ENCODE data around the gene NTRK2.

The NTRK2 gene

DNA sequence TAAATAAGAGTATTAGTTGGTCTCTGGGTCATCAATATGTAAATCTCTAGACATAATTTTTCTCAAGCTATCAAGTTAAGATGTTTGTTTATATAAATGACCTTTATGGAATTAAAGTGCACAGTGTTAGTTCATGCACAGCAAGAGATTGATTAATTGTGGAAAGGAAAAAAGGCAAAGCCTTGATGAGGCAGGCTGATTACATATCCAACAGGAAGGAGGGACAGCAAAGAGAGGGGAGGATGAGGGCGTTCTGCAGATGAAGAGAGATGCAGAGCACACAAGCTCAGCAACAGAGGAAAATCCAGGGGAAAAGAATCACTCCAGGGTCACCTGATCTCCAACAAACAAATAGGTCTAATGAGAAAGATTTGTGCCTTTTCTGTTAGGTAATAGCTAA, 16.5 kb downstream of the NTRK2 start:
- DNase-seq: no peak

DNA sequence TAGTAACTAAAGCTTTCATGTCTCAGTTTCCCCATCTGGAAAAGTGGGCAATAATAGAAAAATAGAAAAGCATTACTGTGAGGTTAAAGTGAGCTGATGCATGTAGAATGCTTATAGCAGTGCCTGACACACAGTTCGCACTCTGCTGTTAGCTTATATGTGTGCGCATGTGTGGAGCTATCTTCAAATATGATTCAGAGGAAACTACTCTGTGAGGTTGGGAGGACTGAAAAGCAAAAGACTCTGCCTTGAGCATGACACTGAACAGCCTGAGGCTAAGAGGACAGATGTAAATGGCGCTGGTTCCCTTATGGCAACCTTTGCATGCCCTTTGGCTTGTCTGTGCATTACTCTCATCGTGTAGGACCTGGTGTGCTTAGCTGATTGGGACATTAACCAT, 19.4 kb downstream of the NTRK2 start:
- DNase-seq: no peak

DNA sequence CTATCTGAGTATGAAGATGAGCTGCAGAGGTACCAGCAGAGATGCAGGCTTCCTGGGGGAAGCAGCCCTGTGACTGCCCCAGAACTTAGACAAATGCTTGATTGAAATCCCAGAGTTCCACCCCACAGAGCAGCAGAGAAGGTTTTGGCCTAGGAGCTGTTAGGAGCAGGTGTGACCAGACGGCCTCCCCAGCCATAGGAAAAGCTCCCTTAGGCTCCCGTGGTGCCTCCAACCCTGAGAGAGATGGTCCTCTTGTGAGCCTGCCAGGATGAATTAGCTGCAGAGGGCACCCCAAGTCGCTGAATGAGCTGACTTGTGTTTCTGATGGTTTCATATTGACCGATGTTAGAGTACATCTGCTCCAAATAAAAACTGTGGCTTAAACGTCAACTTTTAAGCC, 22.1 kb downstream of the NTRK2 start:
- DNase-seq: no peak

DNA sequence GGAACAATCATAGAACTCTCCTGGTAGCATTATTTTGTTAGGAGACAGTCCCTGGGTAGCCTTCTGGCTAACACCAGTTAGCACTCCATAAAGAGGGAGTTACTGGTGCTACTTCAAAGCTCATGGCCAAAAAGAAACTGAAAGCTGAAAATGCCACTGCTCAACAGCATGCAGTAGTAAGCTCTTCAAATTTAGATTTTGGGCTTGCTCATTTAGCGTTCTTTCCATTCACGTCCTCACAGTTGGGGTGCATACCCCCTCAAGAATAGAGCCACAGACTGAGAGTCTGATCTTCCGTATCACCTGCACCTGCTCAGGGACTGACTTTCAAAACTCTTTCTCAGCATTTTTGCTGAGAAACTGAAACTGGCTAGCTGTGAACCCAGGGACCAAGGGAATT, 24.7 kb downstream of the NTRK2 start:
- DNase-seq: no peak

DNA sequence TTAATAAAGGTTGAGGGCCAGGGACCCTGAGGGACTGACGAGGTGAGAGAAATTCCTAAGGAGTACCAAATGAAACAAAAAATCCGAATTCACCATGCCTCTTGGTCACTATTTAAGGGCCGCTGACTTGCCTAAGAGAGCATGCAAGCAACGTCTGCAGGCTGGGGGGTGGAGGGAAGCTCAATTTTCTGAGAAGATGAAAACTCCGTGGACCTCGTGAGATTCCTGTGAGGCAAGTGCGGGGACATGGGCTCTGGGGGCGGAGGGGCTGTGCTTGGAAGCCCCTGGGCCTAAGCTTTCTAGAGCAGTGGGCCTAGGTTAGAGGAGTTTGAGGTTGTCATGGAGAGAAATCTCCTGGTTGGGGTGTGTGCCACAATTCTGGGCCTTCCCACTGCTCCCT, 27.5 kb downstream of the NTRK2 start:
- no peak for DNase-seq

DNA sequence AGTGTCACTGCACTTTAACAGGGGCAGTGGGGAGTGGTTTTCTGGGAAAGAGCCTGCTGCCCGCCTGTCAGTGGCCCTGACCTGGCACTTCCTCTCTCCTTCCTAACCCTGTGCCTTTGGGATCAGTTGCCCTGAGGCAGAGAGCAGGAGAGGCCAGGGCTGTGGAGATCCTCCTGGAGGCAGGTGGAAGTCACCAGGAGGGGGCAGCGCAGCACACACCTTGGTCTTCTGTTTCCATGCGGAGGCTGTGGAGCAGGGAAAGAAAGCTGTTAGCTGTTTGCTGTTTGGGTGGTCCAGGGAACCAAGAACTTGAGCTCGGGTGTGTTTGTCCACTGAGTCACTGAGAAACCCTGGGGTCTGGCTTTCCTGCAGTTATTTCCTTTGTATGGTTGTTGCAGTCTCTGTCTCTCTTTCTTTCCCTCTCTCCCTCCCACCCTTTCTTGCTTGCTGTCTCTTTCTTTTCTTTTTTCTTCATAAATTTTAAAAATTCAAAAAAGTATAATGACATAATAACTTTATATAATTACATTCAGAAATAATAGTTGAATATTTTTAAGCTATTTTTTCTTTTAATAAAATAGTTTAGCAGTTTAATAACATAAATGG, 28.1 kb downstream of the NTRK2 start:
- DNase-seq: no peak

DNA sequence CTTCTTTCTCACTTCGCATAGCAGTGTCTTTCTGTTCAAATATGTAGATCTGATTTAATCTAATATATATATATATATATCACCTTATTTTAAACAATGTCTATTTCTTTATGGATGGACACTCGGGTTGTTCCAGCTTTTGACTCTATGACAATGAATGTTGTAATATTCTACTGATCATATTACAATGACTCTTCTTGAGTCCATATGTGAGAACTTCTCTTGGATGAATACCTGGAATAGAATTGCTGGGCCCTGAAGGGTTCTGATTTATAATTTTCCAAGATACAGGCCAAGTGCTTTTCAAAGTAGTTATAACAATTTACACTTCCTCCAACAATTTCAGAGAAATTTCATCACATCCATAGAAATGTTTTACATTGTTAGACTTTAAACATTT, 28.8 kb downstream of the NTRK2 start:
- DNase-seq: no peak

DNA sequence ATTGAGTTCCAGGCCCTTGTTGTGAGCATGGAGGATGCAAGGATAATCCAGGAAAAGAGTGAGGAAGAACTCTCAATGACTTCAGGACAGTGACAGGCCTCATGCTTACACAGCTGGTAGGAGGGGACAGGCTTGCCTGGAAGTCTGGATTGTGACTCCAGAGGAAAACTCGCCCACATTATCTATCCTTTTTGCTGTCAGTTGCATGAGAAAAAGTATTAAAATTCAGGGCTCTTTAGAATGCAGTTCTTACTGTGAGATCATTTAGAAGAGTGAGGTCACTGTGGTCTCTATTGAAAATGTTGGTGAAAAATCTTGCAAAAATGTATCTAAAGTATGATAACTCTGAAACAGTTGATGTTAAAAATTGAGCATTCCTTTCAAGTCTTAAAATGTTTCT, 30.5 kb downstream of the NTRK2 start:
- no peak for DNase-seq

DNA sequence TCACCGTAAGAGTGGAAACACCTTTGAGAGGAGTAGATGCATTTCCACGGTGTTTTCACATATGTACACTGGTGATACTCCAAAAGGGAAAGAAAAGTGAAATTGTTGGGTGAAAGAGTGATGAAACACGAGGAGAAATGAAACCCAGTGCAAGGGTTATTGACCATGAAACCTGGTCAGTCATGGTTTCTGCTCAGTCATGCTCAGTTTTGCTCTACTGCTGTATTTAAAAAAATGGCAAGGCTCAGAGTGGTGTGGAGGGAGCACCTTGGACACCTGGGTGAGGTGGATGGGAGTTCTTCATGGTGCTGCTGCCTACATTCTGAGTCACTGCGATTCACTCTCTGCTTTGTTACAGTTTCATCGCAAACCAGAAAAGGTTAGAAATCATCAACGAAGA, 32.3 kb downstream of the NTRK2 start:
- DNase-seq: no peak

DNA sequence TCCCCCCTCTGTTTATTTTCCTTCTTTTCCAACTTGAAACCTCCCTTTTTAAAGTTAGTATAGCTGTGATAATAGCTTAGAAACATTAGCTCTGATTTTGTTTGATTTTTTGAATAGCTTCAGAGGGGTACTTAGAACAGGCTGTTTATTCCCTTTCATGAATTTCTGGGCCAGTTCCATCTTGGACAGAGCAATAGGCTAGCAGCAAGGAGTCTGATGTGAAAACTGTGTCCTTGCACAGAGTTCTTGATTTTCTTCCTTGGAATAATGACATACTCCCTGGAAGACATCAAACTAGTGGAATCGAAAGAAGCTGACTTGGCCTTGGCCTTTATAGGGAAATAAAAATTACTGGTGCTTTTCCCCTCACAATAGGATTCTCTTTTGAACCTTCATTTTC, 32.9 kb downstream of the NTRK2 start:
- no peak for DNase-seq

DNA sequence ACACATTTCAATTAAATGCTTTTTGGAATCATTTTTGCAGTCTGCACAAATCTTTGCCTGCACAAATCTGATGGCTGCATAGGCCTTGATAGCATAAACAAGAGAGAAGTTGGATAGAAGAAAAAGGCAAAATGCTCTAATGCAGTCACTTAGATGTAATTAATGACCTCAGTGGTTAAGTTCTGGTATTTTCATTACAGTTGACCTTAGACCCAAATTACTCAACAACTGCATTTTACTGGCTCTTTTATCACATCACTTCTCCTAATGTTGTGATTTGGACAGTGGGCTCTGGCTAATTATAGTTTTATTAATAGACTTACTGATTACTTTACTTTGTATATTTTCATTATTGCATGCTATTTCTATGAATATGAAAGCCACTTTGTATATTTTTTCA, 34.3 kb downstream of the NTRK2 start:
- no peak for DNase-seq

DNA sequence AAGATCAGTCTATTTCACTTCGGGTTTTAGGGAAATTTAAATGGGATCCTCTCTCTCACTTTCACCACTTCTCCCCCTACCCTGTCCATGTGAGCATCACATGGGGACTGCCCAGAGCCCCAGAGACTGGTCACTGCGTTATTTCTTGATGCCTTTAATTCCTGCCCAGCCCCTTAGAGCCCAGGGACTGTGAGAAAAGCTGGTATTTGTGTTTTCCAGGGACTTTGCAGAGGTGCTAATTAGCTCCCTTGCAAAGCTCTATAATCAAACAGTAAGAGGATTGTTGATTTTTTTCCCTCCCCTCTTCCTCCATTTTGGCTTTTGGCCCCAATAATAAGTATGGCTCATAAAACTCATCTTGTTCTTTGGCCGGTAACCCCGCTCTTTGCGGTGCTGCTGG, 35.6 kb downstream of the NTRK2 start:
- DNase-seq: no peak

DNA sequence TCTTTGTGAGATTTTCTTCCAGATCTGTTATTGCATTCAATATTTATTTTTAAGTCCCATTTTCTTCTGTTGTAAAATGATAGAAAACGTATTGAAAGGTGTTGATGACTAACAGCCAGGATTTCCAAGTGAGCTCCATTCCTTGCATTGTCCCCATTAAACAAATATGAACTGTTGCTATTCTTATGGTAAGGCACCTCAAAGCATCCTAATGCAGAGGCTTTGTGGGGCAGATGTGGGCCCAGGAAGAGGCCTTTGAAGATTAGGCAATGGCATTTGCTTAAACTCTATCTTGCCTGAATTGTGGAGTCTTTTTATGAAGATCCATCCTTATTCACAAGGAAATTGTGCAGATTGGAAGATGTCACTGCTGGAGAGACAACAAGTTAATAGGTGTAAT, 38.9 kb downstream of the NTRK2 start:
- no peak for DNase-seq

DNA sequence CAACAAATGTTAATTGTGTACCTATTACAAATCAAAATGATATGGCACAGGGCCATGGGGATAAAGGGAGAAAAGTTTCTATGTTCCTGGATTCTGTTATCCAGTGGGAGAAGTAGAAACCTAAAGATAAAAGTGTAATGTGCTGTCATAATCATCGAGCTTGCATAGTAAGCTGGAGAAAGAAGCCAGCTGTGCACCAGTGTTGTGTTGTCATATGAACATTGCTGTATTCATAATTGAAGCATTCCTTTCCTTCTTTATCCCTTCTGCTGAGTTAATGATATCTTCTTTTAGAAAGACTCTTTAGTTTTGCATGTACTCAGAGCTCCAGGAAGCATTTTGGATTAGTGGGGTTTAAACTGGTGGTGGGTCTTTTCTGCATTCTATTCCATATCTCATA, 39.5 kb downstream of the NTRK2 start:
- DNase-seq: no peak

DNA sequence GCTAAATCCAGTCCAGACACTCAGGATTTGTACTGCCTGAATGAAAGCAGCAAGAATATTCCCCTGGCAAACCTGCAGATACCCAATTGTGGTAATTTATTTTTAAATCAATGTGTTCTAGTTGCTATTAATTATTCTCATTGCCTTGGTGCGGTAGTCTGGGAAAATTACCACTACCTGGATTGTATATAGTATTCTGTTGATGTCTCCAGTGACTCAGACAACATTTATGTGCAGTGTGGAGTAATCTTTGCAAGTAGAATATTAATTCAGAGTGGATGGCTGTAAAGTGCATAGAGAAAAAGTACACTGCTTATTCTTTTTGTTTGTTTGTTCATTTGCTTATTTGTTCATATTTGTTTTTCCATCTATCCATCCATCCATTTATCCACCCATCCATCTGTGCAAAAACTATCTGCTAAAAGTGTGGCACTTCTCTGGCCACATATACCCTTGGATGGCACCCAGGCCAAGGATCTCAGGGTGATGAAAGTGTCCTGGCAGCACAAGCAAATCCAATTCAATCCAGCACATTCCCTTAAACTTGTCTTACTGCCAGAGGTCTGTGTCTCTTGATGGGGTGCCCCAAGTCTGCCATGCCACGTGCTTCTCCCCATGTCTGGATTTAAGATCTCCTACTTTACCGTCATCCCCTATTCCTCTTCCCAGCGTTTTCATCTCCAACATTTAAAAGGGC, 41.3 kb downstream of the NTRK2 start:
- DNase-seq: no peak

DNA sequence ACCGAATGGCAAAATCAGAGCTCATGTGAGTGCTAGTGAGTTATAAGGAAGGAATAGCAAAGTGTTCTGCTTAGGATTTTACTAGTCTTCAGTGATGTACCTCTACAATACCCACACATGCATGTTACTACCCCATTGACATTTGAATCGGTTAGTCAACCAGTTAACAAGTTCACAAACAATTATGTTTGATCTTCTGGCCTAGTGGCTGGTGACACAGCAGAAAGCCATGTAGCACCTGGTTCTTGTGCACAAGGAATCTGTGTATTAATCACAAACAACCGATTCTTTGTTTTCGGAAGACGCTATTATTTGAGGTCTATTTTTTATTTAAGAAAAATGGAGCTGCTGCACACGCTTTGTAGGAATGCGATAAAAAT, 41.9 kb downstream of the NTRK2 start:
- no peak for DNase-seq

DNA sequence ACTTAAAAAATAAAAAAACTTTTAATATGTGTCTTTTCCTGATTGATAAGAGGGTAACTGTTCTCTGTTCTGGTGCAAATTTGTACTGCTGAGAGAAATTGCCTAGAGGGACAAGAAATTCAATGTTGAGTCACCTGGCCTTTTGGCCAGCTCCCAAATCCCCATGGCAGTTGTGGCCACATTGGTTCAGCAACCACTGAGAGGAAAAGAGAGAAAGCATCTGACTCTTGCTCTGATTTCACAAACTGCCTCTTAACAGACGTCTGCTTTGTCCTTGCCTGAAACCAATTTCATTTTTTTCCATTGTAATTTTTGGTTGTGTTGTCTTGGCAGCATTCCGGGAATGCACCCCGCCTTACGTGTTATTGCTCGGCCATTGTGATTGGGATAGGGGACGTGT, 42.4 kb downstream of the NTRK2 start:
- DNase-seq: no peak

DNA sequence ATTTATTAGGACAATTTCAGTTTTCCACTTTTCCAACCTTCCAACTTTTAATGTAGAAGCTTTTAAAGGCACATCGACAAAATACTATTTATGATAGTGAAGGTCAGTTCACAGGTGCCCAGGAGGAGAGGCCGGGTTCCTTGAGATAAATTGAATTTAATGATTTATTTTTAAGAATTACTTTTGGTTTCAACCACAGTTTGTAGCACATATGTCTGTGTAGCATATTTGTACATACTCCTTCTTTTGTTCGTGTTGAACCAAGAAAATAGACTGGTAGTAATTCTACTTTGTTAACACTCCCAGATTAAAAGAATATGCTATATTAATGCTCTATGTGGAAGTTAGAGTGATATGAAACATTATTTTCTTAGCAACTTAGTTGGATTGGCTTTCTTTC, 46.7 kb downstream of the NTRK2 start:
- no peak for DNase-seq

DNA sequence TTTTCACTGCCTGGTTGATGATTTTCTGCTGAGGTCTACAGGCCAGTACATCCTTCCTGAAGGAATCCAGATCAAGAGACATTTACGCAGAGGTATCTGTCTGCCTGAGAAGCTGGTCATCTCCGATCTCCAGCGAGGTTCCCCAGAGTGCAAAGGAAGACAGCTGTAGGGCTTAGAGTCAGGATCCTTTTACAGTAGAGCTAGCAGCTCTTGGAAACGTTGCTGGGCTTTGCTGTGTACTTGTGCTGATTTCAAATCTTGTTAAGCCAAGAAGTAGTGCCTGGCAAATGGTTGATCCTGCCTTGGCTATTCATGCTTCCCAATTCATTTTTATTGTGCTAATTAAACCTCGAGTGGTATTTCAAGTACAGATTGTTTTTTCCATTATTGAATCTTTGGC, 48.9 kb downstream of the NTRK2 start:
- DNase-seq: no peak

DNA sequence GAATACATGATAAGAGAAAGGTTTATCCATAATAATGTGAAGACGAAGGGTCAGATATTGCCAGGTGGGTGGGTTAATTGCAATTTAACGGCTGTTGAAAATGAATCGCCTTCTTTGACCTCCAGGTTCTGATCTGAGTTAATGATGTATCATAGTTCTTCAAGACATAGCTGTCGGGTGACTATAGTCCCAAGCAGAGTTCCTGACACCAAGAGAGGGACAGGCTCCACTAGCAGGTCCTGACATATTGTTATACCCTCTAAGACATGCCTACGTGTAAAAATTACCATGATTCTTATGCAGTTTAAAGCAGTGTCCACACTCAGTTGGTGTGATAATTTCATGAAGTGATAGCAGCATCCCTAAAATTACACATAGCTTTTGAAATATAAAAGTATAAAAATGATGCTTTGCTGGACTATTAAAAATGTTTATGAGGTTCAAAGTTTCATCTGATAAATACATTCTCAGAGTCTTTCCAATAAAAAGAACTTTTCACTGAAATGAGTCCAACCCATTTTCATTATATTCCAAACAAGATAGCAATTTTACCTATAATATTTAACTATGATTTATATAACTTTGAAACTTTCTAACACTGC, 53.0 kb downstream of the NTRK2 start:
- DNase-seq: no peak

DNA sequence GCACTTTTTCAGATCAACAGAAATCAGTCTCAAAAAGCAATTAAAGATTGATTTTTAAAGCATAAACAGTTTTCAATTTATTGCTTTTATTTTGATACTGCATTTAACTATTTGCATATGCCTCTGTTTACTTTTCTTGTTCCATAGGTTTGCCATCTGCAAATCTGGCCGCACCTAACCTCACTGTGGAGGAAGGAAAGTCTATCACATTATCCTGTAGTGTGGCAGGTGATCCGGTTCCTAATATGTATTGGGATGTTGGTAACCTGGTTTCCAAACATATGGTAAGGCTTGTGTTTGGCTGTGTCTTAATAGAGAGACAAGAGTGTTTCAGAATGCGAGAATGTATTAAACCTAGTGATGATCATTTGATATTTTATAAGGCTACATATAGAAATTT, 53.9 kb downstream of the NTRK2 start:
- no peak for DNase-seq

DNA sequence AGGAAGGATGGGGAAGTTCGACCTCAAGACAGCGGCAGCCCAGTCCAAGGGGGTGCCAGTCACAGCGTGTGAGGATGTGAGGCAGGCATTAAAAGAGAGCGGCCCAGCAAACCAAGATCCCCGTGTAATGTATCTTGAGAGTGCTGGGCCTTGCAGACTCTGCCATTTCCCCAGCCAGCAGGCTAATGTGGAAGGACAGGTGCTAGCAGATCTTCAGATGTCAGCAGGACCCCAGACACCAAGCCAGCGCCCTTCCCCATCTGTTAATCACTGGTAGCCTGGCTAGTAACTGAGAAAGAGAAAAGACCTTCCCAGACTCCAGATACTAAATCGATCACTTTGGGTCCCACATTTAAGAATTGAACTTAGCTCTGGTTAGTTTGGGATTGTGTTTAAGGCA, 62.2 kb downstream of the NTRK2 start:
- no peak for DNase-seq

DNA sequence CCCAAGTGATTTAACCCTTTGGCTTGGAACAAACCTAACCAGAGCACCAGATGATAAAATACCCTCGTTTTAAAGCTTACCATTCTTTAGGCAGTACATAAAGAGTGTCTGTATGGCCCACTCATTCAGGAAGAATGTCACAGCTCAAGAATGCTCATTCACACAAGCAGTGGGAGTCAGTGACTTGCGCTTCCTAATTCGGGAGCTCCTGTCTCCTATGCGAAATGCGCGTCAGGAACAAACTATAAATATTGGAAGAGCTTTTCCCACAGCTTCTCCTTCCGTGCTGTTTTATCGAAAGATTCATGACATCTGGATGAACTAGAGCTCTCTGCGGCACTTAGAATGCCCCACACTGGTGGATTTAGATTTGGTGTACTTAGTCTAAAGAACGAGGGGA, 66.6 kb downstream of the NTRK2 start:
- no peak for DNase-seq

DNA sequence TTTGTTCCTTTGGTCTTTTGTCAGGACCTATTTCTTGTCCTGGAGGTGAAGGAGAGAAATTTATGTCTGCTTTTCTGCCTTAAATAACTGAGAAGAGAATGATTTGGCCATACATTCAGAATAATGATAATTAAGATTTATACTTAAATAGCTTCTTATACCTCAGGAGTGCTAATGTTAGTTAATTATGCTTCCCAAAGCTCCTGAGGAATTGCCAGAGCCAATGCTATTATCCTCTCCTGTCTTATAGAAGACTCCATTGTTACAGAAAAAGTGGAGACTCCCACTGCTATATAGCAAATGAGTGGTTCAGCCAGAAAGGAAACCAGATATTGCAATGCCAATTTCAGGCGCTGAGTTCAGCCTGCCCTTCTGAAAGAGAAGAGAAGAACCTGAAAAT, 67.0 kb downstream of the NTRK2 start:
- DNase-seq: no peak

DNA sequence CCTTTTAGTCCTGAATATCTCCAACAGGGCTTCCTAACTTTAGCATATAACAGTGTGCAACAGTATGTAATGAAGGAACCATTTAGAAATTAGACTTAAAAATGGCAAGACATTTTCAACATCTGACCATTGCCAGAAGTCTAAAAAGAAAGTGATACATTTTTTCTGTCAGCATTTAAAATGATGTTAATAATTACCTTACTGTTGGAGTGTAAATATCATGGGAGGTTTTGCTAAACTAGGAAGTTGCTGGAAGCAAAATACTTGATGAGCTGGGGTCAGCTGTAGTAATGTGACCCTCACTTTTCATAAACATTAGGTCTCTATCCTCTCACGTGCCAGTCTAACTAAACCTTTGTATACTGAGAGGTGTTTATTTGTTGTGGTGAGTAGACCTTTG, 68.8 kb downstream of the NTRK2 start:
- DNase-seq: no peak
